Astrocyte of the hippocampus (primary cell): Measurements from ENCODE around the gene PCBP1.
A peak's percentile ranks its signal among the peaks of the same experiment; 100 is the strongest.
"Not testable (repeated sequence)": the region's sequence is repeated elsewhere in the genome, so short reads cannot be mapped to it uniquely, and the experiment has no call there.

ENCODE experiments used
- DNase-seq: peaks from one replicate; pipeline ENCODE4 v3.0.0; 2011; ENCODE audit warnings: low read depth, low spot score

PCBP1 gene

DNA sequence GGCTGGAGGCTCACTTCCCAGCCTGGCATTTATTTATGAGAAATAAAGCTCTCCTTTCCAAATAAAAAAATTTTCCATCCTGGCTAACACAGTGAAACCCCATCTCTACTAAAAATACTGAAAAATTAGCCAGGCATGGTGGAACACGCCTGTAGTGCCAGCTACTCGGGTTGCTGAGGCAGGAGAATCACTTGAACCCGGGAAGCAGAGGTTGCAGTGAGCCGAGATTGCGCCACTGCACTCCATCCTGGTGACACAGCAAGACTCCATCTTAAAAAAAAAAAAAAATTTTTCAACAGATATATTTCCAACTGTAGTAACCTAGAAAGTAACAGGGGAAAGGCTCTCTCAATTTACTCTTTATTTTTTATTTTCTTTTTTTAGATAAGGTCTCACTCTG lies 6.1 kb upstream of the PCBP1 start:
- no peak for DNase-seq

DNA sequence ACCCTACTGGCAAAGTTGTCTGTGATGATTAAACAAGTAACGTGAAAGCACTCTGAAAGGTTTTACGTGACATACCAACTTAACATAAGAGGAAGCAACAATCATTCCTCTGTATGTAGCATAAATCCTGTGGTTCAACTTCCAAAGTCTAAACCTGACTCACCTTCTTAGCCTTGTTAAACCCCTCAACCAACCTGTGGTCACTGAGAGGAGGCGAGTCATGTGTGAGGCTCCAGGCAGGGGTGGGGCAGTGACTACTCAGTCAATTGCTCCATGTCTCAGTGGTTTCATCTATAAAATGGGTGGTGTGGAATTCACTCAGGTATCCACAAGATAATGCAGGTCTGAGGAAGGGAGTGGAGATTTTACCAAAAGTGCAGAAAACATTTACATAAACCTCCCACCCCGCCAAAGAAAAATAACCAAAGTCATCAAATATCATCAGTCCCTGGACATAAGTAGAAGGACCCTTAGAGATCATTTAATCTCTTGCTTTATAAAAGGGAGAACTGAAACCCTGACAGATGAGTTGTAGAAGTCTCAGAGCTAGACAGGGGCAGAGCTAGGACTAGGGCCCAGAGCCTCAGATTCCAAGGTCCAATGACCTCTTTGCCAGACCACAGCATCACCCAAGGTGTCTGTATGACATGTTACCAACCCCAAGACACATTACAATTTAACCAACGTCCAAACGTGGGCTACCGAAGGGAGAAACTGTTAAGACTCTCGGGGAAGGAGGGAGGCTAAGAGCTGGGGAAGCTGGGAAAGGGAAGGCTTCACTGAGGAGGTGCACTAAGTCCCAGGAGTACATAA lies 3.7 kb upstream of the PCBP1 start:
- peak; percentile 43 for DNase-seq

- no peak for DNase-seq
Observed at GRCh38 chr2:70084973-70085710, 2.1 kb upstream of the PCBP1 start.

GRCh38 chr2:70085711-70086277 lies 1.5 kb upstream of the PCBP1 start:
- DNase-seq, result peak; percentile 12

DNA sequence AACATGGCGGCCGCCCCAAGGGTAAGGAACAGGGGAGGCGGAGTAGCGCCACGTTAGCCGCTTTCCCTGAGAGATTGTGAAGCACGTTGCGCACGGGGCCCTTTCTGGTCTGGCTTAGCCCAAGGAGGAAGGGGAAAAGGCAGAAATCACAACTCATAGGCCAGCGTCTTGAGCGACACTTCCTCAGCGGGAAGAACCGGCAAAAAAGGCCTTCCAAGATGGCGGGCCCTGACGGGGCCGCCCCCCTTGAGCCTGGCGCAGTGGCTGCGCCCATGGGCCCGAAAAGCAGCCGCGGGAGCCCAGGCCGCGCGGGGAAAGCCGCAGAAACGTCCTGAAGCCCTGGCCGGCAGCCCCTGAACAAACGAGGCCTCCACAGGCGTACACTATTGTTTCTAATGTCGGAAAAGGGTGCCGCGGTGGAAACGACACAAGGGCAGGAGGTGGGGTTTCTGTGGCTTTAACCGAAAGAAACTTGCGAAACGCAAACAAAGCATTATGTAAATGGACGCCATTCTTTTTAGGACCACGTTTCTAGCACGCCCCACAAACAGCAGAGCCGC lies 919 bp upstream of the PCBP1 start:
- peak; percentile 83 for DNase-seq

- peak; percentile 76 for DNase-seq
Observed at GRCh38 chr2:70087702-70088597, 673 bp downstream of the PCBP1 start.

- no peak for DNase-seq
Observed at GRCh38 chr2:70088598-70089219, 1.4 kb downstream of the PCBP1 start.

GRCh38 chr2:70089220-70089982 lies 2.1 kb downstream of the PCBP1 start:
- peak; percentile 51 for DNase-seq

- no peak for DNase-seq
Observed at GRCh38 chr2:70089983-70090525, 2.8 kb downstream of the PCBP1 start.

DNA sequence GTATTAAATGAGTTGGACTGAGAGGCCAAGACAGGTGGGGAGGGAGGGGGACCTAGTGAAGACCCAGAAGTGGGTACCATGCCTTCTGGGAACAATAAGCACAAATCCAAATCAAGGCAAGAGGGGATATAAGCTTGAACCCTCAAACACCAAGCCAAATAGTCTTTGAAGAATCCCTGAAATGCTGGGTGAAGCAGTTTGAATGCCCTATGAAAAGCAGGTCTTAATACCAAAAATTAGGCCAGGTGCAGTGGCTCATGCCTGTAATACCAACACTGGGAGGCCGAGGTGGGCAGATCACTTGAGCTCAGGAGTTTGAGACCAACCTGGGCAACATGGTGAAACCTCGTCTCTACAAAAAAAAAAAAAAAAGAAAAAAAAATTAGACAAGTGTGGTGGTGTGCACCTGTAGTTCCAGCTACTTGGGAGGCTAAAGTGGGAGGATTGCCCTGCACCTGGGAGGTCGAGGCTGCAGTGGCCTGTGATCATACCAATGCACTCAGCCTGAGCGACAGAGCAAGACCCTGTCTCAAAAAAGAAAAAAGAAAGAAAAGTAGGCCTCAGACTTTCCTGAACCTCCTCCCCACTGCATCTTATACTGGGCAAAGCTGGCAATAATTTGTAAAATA lies 3.5 kb downstream of the PCBP1 start:
- DNase-seq, result no peak

- DNase-seq, result no peak
Observed at GRCh38 chr2:70091364-70091763, 4.1 kb downstream of the PCBP1 start.

- no peak for DNase-seq
Observed at GRCh38 chr2:70091816-70092215, 4.5 kb downstream of the PCBP1 start.

GRCh38 chr2:70092576-70093243 lies 5.4 kb downstream of the PCBP1 start:
- not testable (repeated sequence) for DNase-seq

DNA sequence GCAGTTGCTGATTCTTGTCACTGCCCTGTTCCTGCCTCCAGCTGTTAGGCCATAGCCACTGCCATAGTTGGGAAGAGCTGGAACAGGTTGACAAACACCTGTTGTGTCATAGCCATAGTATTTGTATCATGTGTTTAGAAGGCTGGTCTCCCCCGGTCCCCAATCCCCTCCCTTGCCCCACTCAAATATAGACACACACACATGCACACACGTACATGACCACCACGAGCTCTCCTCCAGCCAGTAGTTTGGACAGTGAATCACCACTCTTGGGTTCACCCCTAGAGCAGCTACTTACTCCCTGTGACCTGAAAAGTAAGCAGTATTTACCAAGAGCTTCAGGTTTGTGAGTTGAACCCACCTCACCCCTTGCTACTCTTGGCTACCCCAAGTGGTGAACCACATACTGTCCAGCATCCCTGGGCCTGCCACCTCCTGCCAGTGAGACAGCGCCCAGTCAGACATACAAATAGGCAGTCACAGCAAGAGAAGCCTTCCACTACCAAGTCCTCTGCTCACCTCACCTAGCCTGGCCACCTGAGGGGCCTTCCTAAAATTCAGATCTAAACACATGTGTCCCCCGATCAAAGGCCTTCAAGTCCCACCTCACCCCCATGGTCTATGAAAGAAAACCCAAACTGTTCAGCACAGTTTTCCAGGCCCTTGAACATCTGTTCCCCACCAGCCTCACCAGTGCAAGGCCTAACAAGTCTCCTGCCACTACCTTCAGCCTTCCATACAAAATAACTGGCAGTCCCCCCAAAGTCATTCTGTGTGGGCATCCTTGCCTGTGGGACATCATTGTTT lies 7.1 kb downstream of the PCBP1 start:
- no peak for DNase-seq

- no peak for DNase-seq
Observed at GRCh38 chr2:70094978-70095719, 7.9 kb downstream of the PCBP1 start.

GRCh38 chr2:70095720-70096670 lies 8.7 kb downstream of the PCBP1 start:
- DNase-seq, result no peak
